Islet precursor cell (in vitro differentiated cells): ENCODE data around the gene LRRD1.
"Not testable (repeated sequence)": the region's sequence is repeated elsewhere in the genome, so short reads cannot be mapped to it uniquely, and the experiment has no call there.

Experiments used
- DNase-seq: peaks from one replicate; pipeline ENCODE4 v3.0.0-alpha.2; 2018

LRRD1 gene

DNA sequence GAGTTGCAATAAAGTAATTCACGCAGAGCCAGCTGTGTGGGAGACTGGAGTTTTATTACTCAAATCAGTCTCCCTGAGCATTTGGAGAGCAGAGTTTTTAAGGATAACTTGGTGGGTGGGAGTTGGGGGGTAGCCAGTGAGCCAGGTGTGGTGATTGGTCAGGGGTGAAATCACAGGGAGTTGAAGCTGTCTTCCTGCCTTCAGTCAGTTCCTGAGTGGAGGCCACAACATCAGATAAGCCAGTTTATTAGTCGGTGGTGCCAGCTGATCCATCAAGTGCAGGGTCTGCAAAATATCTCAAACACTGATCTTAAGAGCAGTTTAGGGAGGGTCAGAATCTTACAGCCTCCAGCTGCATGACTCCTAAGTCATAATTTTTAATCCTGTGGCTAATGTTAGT is 41.4 kb downstream of the LRRD1 start:
- DNase-seq = peak; percentile 85

DNA sequence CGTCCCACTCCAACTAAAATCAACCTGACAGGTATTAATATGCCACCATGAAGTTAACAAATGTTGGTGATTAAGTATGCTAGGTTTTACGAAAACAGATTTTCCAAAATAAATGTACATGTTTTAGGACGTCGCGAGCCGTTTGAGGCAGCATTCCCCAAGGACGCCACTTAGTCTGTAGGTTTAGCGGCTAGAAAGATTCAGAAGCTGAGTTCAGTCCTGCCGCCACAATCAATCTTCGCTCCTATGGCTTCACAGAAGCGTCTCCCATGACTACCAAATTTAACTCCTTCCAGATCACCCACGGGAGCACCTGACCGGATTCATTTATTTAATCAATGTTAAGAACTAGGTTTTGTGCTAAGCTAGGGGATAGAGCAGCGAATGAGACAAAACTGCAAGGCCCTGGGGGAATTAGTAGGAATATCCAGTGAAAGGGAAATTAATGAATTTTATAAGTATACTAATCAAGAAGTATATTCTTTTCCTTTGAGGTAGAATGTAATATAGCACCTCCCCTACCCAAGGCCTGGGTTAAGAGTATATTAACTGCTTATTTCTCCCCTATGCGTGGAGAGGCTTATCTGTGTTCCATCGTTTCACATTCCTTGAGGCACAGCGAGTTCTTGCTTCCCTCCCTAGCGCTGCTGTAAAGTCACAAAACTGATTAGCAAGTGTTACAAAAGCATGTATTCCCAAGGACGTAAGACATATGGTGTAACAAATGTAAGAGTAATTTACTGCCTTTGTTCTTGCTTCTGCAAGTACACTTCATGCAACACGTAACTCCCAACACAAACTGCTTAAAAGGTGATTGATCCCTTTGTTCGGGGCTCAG is 43.7 kb downstream of the LRRD1 start:
- DNase-seq = peak; percentile 55

DNA sequence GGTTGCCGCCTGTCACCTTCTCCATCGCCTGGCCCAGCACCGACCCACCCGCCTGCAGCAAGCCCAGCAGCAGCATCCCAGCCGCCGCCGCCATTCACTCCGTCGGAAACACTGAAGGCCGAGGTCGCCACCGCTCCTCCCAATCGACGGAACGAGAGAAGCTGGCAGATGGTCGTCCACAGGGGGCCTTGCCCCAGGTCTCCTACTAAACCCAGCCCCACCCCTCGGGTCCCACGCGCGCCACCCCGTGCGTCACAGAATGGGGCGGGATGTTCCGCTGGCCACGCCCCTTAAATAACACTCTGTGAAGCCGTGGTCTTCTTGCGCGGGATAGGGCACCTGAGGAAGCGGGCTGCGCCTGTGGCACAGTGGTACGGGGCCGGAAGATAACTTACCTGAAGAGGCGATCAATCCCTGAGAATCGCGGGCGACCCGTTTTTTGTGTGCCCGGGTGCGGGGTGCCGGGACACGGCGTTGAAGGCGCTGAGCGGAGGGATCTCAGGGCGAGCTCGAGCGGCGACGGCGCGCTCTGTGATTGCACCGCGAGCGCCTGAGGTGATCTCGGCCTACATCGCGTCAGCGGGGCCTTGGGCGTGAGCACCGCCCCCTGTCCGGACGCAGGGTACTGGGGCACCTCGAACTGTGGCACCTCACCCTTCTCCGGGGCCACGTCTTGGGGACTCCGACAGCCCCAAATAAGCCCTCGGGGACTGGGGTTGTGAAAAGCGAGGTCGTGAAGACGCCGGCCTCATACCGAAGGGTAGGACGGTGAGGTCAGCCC is 44.5 kb downstream of the LRRD1 start, which contains the start of gene CYP51A1:
Gene CYP51A1, minus strand, starts transcription at position 207 of the 781 bp plus-strand sequence. Its CDS starts 113 bp downstream, at position 94.
- DNase-seq = peak; percentile 96

DNA sequence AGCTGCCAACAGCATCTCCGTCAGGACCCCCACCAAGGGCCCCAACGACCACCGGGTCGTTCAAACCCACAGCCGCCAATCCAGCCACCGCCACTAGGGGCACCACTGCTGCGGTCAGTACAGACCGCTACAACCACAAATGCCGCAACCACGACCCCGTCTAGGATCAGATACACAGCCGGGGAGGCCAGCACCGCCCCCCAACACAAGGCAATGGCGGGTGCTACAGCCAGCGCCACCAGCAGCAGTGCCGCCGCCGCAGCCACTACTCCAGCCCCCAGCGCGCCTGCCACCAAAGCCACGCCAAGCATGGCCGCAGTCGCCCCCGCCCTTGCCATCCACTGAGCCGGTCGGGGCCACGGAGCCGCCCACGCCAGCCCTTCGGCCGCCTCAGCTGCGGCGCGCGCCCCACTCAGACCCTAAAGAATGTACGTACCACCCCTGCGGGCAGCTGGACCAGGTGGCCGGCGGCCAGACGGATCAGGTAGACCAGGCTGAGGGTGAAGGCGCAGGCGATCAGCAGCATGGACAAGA is 45.1 kb downstream of the LRRD1 start:
- peak; percentile 87 for DNase-seq

DNA sequence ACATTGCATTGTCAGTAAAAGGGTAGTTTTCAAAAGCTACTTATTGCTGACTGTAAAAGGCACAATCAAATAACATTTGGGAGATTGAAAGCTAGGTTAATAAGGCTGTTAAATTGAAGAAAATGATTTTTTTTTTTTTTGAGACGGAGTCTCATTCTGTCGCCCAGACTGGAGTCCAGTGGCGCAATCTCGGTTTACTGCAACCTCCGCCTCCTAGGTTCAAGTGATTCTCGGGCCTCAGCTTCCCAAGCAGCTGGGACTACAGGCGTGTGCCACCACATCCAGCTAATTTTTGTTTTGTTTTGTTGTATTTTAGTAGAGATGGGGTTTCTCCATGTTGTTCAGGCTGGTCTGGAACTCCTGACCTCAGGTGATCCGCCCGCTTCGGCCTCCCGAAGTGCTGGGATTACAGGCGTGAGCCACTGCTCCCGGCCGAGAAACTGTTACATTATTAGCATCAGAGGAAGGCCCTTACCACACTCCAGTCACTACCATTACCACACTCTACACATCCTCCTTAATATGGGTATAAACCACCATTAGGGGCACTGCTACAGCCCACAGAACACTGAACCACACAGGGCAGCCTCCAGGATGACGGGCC is 45.7 kb downstream of the LRRD1 start:
- no peak for DNase-seq

DNA sequence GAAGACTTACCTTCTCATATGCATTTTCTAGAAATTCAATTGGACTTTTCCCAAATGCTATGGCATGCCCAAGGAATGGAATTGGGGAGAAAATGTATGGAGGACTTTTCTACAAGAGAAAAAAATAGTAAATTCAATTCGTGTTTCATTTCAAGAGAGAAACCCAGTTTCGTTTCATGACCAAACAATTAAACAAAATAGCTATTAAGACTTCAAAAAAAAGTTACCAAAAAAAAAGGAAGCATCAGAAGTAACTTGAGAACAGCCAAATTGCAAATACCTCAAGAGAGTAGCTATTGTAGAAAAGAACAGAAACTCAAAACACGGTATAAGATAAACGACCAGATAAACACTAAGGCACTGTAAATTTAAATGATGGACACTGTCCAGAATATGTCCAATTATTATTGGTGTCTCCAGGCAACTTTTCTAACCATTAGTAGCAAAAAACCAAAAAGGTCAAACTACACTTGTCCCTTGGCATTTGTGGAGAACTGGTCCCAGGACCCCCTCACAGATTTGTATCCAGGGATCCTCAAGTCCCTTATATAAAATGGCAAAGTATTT is 47.1 kb downstream of the LRRD1 start:
- no peak for DNase-seq

DNA sequence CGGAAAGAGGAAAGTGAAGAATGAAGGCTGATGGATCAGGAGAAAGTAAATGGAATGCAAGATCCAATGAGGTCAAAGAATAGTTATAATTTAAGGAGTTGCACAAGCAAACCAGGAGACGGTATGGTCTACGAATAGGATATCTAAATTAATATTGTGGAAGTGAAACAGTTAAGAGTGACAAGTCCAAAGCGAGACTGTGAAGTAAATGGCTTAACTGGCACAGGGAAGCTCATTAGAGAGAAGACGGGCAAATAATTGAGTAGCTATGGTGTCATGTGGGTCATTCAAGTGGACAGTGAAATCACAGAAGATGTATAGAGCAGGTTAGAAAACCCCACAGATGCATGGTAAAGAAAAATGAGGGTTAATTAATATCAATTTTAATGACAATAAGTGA is 47.8 kb downstream of the LRRD1 start:
- DNase-seq = no peak

DNA sequence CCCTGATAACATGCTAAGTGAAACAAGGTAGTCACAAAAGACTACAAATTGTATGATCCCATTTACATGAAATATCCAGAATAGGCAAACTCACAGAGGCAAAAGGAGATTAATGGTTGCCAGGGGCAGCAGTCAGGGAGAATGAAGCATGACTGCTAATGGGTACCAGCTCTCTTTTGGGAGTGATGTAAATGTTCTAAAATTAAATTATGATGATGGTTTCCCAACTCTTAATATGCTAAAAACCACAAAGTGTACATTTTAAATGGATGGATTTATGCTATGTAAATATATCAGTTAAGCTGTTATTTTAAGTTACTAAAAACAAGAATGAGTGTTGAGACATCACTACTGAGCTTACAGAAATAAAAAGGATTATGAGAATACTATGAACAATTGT is 57.3 kb downstream of the LRRD1 start:
- no peak for DNase-seq

DNA sequence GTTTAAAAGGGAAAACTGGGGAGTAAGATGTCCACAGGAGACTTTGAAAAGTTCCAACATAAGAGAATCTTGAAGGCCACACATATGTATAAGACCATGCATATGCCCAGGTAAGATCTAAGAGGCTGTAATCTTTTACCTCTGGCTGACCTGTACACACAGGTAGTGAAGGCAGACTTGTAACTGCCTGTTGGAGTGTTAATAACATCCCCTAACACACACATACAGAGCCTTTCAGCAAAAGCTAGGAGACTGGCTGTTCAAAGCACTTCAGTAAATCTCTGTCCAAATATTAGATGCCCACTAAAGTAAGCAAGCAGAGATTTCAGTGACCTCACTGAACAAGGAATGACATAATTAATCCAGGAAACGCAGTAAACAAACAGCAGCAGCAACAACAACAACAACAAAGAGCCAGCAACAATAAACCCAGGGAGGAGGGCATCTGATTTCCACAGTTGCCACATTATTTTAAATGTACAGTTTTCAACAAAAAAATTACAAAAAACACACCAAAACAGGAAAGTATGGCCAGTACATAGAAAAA is 59.7 kb downstream of the LRRD1 start:
- no peak for DNase-seq

DNA sequence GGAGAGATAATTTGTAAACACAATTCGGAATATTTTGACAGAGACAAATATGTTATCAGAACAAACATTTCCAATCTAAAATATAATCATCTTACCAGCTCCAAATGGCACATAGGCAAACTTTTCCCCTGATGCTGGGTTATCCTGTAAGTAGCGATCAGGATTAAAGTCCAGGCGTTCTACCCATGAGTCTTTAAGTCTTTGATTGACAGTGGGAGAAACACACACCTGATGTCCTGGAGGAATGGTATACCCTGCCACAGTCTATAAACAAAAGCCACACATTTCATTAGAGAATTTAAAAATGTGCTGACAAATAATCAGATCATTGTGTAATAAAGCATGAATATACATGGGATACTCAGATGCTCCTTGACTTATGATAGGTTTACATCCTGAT is 62.0 kb downstream of the LRRD1 start:
- no peak for DNase-seq

DNA sequence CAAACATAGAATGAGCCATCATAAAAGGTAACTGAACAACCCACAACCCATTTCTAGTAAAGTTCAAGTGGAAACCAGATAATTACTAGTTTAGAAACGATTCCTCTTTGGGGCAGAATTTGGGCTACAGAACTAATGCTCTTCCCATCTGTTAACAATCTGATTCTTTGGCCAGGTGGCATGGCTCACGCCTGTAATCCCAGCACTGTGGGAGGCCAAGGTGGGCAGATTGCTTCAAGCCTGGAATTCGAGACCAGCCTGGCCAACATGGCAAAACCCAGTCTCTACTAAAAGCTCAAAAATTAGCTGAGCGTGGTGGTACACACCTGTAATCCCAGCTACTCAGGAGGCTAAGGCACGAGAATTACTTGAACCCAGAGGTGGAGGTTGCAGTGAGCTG is 63.1 kb downstream of the LRRD1 start:
- DNase-seq = no peak

DNA sequence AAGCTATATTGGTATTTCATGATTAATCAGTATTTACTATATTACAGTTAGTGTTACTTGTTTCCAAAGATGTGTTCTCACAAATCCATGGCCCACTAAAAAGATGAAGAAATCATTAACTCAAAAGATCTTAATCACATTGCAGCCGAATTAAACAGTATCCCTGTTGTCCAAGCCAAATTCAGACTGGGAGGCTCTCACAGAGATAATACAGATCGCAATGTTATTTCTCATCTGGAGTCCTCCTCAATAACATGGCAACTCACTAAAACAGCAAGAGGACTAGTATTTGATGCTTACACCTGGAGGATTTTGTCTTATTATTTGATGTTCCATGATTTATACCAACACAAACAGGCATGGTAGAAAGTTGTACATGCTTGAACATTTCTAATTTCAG is 68.1 kb downstream of the LRRD1 start:
- no peak for DNase-seq

DNA sequence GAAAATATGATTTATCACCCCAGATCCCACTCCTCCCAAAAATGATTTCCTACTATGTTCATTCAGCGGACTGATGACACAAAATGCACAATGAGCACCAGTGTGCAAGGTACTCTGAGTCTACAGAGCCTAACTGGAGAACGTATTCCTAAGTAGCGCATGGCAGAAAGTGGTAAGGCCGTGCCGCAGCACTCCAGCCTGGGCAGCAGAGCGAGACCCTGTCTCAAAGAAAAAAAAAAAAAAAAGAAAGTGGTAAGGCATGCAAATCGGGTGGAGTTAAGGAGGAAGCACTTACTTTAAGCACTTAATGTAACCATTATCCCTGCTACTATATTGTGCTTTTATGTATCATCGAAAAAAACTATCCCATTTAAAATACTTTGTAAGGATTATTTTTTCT is 70.1 kb downstream of the LRRD1 start:
- no peak for DNase-seq

DNA sequence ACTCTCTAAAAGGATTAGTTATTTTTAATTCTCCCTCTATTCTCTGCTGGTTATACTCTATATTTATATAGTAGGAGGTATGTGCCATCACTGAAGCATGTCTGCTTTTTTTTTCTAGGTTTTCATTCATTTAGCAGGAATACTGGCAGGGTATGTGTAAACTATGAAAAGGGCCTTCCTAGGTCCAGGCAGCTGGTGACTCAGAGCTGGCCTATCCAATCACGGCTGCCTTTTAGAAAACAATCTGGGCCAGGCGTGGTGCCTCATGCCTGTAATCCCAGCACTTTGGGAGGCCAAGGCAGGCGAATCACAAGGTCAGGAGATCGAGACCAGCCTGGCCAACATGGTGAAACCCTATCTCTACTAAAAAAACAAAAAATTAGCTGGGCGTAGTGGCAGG is 76.1 kb downstream of the LRRD1 start:
- DNase-seq = not testable (repeated sequence)

DNA sequence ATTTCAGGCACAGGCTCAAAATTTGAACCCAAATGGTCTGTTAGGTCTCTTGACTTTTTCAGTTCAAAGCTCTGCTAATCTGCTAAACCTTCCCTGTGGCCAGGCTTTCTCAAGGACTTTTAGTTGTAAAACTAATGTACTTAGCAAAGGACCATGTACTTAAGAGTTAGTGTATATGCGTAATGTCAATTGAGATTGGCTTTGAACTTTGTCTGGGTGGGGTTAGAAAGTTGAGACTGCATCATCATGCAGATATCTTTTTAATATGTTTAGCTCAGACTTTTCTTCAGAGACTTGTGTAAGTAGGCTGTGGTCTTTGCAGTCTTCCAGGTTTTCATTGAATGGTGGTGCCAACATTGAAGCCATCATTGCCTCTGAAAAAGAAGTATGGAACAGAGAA is 78.4 kb downstream of the LRRD1 start:
- no peak for DNase-seq

DNA sequence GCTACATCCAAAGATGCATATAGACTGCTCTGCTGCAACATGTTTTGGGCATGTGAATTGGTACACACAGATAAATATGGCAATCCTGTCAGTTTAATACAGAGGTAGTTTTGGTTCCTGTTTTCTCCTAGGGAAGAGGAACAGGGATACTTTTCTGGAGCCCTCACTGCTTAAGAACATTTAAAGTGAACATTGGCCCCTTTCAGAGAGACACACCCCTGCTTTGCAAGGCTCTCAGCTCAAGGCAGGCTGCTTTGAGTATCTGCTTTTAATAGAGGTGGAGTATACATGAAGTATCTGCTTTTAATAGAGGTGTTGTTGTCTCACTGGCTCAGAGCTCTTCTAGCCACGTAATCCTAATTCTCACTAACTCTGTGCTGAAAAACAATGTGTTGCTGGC is 83.6 kb downstream of the LRRD1 start:
- DNase-seq = no peak
